Keratinocyte (primary cell): Measurements from ENCODE around the gene MUL1. TPM values are rescaled to one million over a fixed set of nuclear protein-coding genes. Genes with fewer than 3 reads are reported as not detected.

ENCODE experiments used
- DNase-seq: peaks from one replicate; pipeline ENCODE4 v3.0.0-alpha.2; 2011; ENCODE audit warnings: low read depth, missing footprints, low spot score
- FAIRE-seq: peaks from 2 replicates; lab custom pipeline; 2011; peaks lifted over from hg19 to GRCh38; lab: Jason Lieb, UNC
- H2AFZ ChIP-seq: 2 replicates; pipeline ENCODE4 v1.6.0; 2012; ENCODE audit warnings: low read length, control low read depth, inconsistent platforms; ENCODE audit not compliant: control insufficient read depth
- H3K27ac ChIP-seq: 2 replicates; pipeline ENCODE4 v1.5.1; 2011; ENCODE audit warnings: low read length; ENCODE audit not compliant: control insufficient read depth, insufficient read depth
- H3K27me3 ChIP-seq: 3 replicates; pipeline ENCODE4 v1.6.0; 2011; ENCODE audit warnings: low read length; ENCODE audit not compliant: control insufficient read depth, insufficient read depth; ENCODE audit errors: extremely low read depth
- H3K36me3 ChIP-seq, 2 experiments: 2 replicates in 1 of 2; 3 replicates in 1 of 2; pipeline ENCODE4 v1.5.1; 2011; ENCODE audit warnings: low read length in 2 of 2, mild to moderate bottlenecking in 1 of 2; ENCODE audit not compliant: control insufficient read depth in 2 of 2, insufficient read depth in 2 of 2; ENCODE audit errors: extremely low read depth in 1 of 2
- H3K4me1 ChIP-seq: 3 replicates; pipeline ENCODE4 v1.5.1; 2011; ENCODE audit warnings: low read length; ENCODE audit not compliant: control insufficient read depth, insufficient read depth; ENCODE audit errors: extremely low read depth
- H3K4me2 ChIP-seq: 3 replicates; pipeline ENCODE4 v1.6.0; 2011; ENCODE audit warnings: low read depth, low read length; ENCODE audit not compliant: control insufficient read depth, insufficient read depth; ENCODE audit errors: extremely low read depth
- H3K4me3 ChIP-seq, 3 experiments: fragments of 200-600 bp in 1 of 3; sonication (generic) in 1 of 3; 2 replicates in 2 of 3; 3 replicates in 1 of 3; pipeline ENCODE4 v1.5.1; 2011 to 2016; ENCODE audit warnings: low read length in 3 of 3, mild to moderate bottlenecking in 3 of 3, control low read depth in 2 of 3, inconsistent platforms in 1 of 3, low read depth in 1 of 3, mixed read lengths in 1 of 3, mixed run types in 1 of 3, moderate library complexity in 1 of 3; ENCODE audit not compliant: control insufficient read depth in 2 of 3, insufficient read depth in 2 of 3; ENCODE audit errors: extremely low read depth in 1 of 3
- H3K79me2 ChIP-seq: 2 replicates; pipeline ENCODE4 v1.6.0; 2012; ENCODE audit warnings: low read length; ENCODE audit not compliant: control insufficient read depth, insufficient read depth
- H3K9ac ChIP-seq: 3 replicates; pipeline ENCODE4 v1.6.0; 2011; ENCODE audit warnings: low read length; ENCODE audit not compliant: control insufficient read depth, insufficient read depth; ENCODE audit errors: extremely low read depth
- H3K9me1 ChIP-seq: 3 replicates; pipeline ENCODE4 v1.6.0; 2011; ENCODE audit warnings: low read length; ENCODE audit not compliant: control insufficient read depth, insufficient read depth; ENCODE audit errors: extremely low read depth
- H3K9me3 ChIP-seq: 2 replicates; pipeline ENCODE4 v1.5.1; 2012; ENCODE audit warnings: low read depth, low read length; ENCODE audit not compliant: control insufficient read depth
- H4K20me1 ChIP-seq: 3 replicates; pipeline ENCODE4 v1.6.0; 2011; ENCODE audit warnings: low read length; ENCODE audit not compliant: control insufficient read depth, insufficient read depth; ENCODE audit errors: extremely low read depth
- EZH2 ChIP-seq: IDR thresholded peaks from one replicate; pipeline ENCODE4 v1.6.1; 2012; ENCODE audit warnings: inconsistent platforms, mild to moderate bottlenecking, low read length, moderate library complexity
- dilution Hi-C: fragments of 300-500 bp; cut with MboI; formaldehyde crosslinking; loops from one replicate; pipeline ENCODE4 v1.7.0; 2020; ENCODE audit warnings: low sequenced_read_pairs; ENCODE audit not compliant: extremely low pct_ligation_motif_present
- polyA plus RNA-seq, 5 experiments: library from polyadenylated mRNA; depleted of rRNA in 3 of 5; stranded (reverse) in 3 of 5; stranded (forward) in 1 of 5; unstranded in 1 of 5; fragments of >200 nt; gene quantifications; 1 replicate in 1 of 5; 2 replicates in 3 of 5; 3 replicates in 1 of 5; pipeline versions ENCODE4 v1.2.1 to v1.2.3, GENCODE V29; 2011 to 2012; ENCODE audit warnings: missing spikeins in 2 of 5, low read depth in 1 of 5, low replicate concordance in 1 of 5
- TF ChIP-seq, protein P1 (sequence below), 3 experiments: IDR thresholded peaks in 1 of 3; conservative IDR thresholded peaks in 1 of 3; optimal IDR thresholded peaks in 1 of 3; 2 replicates in 2 of 3; 3 replicates in 1 of 3; pipeline versions ENCODE3 to v1.5.1; 2011; ENCODE audit warnings: low read length in 3 of 3, mild to moderate bottlenecking in 3 of 3, moderate library complexity in 2 of 3, control low read depth in 1 of 3, inconsistent platforms in 1 of 3; ENCODE audit not compliant: insufficient read depth in 2 of 3; ENCODE audit errors: extremely low read depth in 1 of 3

The MUL1 gene
- polyA plus RNA-seq, 1 donor (not counting 4 experiments of a cell fraction or from before 2014, with no cell fraction given) = 28.2 TPM

- Histone ChIP-seq H3K9me1 (no peaks in the 10 kb centered on the region), H3K27me3 (peaks cover 31% of the 10 kb centered on the region), H3K27ac (no peak overlapping the region)
Observed at GRCh38 chr1:20463502-20463901, 44.4 kb downstream of the MUL1 start.

DNA sequence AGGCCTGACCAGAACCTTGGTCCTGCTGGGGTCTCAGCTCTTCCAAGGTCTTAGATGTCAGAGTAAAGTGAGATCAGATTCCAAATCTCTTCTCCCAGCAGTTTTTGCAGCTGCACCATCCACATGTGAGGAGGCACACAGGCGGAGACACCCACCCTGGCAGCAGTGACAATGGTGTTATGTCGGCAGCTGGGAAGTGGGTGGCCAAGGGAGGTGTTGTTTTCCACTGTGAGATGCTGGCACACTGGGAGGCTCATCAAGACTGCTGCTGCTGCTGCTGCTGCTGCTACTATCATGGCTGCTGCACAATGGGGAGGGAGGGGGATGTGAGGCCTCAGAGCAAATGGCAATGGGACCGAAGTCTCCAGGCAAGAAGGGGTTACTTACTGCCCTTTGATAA is 45.6 kb downstream of the MUL1 start:
- dilution Hi-C loops = no loop called here
- H3K79me2 ChIP-seq = no peaks in the 10 kb centered on the region
- H3K27me3 ChIP-seq = peaks cover 25% of the 10 kb centered on the region
- H3K4me2 ChIP-seq = no peak overlapping the region
- FAIRE-seq = no peak
- H3K4me3 ChIP-seq = no peak overlapping the region
- no peaks in the 10 kb centered on the region for H3K9me3 ChIP-seq
- H3K4me1 ChIP-seq = no peaks in the 10 kb centered on the region
- H2AFZ ChIP-seq = no peak overlapping the region
- DNase-seq = no peak
- TF ChIP-seq, protein P1, sequence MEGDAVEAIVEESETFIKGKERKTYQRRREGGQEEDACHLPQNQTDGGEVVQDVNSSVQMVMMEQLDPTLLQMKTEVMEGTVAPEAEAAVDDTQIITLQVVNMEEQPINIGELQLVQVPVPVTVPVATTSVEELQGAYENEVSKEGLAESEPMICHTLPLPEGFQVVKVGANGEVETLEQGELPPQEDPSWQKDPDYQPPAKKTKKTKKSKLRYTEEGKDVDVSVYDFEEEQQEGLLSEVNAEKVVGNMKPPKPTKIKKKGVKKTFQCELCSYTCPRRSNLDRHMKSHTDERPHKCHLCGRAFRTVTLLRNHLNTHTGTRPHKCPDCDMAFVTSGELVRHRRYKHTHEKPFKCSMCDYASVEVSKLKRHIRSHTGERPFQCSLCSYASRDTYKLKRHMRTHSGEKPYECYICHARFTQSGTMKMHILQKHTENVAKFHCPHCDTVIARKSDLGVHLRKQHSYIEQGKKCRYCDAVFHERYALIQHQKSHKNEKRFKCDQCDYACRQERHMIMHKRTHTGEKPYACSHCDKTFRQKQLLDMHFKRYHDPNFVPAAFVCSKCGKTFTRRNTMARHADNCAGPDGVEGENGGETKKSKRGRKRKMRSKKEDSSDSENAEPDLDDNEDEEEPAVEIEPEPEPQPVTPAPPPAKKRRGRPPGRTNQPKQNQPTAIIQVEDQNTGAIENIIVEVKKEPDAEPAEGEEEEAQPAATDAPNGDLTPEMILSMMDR (optimal IDR thresholded peaks at IDR 0.05 in 1 of 3, IDR thresholded peaks at IDR 0.05 in 1 of 3, conservative IDR thresholded peaks at IDR 0.05 in 1 of 3; ENCODE audit: extremely low read depth in 1 of 3, insufficient read depth in 2 of 3, low read length in 3 of 3) = no peak
- TF ChIP-seq EZH2 = no peak
- H3K9me1 ChIP-seq = no peaks in the 10 kb centered on the region
- H4K20me1 ChIP-seq = no peaks in the 10 kb centered on the region
- H3K27ac ChIP-seq = no peak overlapping the region
- H3K9ac ChIP-seq = no peak overlapping the region
- H3K36me3 ChIP-seq = no peaks in the 10 kb centered on the region

More at GRCh38 chr1:20463502-20463901, 44.4 kb downstream of the MUL1 start:
- no peak overlapping the region for H2AFZ ChIP-seq
- DNase-seq = no peak
- H3K4me1 ChIP-seq = no peaks in the 10 kb centered on the region
- no peak overlapping the region for H3K9ac ChIP-seq
- FAIRE-seq = no peak
- no peaks in the 10 kb centered on the region for H3K36me3 ChIP-seq
- H3K79me2 ChIP-seq = no peaks in the 10 kb centered on the region
- dilution Hi-C loops = no loop called here
- TF ChIP-seq, protein P1 (optimal IDR thresholded peaks at IDR 0.05 in 1 of 3, IDR thresholded peaks at IDR 0.05 in 1 of 3, conservative IDR thresholded peaks at IDR 0.05 in 1 of 3; ENCODE audit: extremely low read depth in 1 of 3, insufficient read depth in 2 of 3, low read length in 3 of 3) = no peak
- no peak for TF ChIP-seq EZH2
- no peaks in the 10 kb centered on the region for H3K9me3 ChIP-seq
- no peak overlapping the region for H3K4me2 ChIP-seq
- H3K4me3 ChIP-seq = no peak overlapping the region
- no peaks in the 10 kb centered on the region for H4K20me1 ChIP-seq
